ENCODE data around the gene ZEB2.

GRCh38 chr2:144412709-144413108, 107.2 kb downstream of the ZEB2 start:
- no peak for TF ChIP-seq POLR2A (IDR thresholded peaks at IDR 0.05)
- no peak for TF ChIP-seq CTCF (IDR thresholded peaks at IDR 0.05)

All from sigmoid colon (tissue), 3 donors.